MG63 (cell line): ENCODE measurements around the gene C12orf42. TPM values are rescaled to one million over a fixed set of nuclear protein-coding genes. Genes with fewer than 3 reads are reported as not detected.

Source experiments
- DNase-seq: peaks from one replicate; pipeline ENCODE4 v3.0.0-alpha.2; 2020
- H3K27me3 ChIP-seq: fragments of 250-450 bp; sonication (Bioruptor Pico); 2 replicates; pipeline ENCODE4 v1.5.1; 2020; ENCODE audit warnings: mild to moderate bottlenecking, moderate library complexity
- H3K36me3 ChIP-seq: fragments of 250-450 bp; sonication (Bioruptor Pico); 2 replicates; pipeline ENCODE4 v1.5.1; 2020; ENCODE audit warnings: mild to moderate bottlenecking, moderate library complexity
- H3K4me3 ChIP-seq: fragments of 250-450 bp; sonication (Bioruptor Pico); 2 replicates; pipeline ENCODE4 v1.5.1; 2020; ENCODE audit warnings: mild to moderate bottlenecking, moderate library complexity
- H3K9me3 ChIP-seq: fragments of 250-450 bp; sonication (Bioruptor Pico); 2 replicates; pipeline ENCODE4 v1.5.1; 2020; ENCODE audit warnings: mild to moderate bottlenecking, moderate library complexity
- total RNA-seq: library from RNA; depleted of rRNA; stranded (reverse); fragments of >200 nt; shearing (Covaris generic); gene quantifications from 2 replicates; pipeline ENCODE4 v1.2.3, GENCODE V29; 2014; ENCODE audit warnings: low replicate concordance

The C12orf42 gene
- total RNA-seq, 1 experiment from 2014 or later = not detected

DNA sequence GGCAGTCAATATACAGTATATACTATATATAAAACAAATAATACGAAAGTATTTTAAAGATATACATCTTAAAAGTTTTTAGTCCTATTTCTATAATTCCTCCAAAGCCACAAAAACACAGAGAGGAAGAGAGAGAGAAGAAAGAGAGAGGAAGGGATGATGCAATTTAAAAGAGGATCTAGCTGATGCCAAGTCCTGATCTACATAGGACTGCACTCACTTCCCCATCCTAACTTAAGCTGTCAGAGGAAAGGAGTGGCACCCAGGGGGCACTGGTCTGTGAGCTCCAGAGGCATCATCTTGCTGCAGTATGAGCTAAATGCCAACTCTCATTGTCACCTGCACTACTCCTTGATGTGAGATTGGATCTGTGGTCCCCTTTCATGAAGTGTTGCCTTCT, 95.8 kb downstream of the C12orf42 start:
- no peaks in the 10 kb centered on the region; the same call in 1 of the 2 replicates for H3K27me3 ChIP-seq
- DNase-seq = no peak
- no peak overlapping the region for H3K4me3 ChIP-seq
- no peaks in the 10 kb centered on the region for H3K36me3 ChIP-seq
- no peaks in the 10 kb centered on the region for H3K9me3 ChIP-seq

DNA sequence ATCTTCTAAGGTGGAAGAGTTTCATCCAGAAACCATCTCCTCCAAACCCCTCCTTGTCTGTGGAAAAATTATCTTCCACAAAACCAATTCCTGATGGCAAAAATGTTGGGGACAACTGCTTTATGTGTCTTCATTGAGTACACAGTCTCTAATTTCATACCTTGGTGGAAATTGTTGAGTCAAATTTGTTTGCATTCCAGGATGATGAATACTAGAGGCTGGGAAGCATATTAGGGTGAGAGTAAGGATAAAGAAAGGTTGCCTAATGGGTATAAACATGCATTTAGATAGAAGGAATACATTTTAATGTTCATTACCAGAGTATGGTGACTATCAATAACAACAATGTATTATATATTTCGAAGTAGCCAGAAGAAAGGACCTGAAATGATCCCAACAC, 98.2 kb downstream of the C12orf42 start:
- Histone ChIP-seq H3K36me3 (no peaks in the 10 kb centered on the region), H3K27me3 (no peaks in the 10 kb centered on the region; the same call in 1 of the 2 replicates), H3K4me3 (no peak overlapping the region), H3K9me3 (no peaks in the 10 kb centered on the region)
- no peak for DNase-seq

DNA sequence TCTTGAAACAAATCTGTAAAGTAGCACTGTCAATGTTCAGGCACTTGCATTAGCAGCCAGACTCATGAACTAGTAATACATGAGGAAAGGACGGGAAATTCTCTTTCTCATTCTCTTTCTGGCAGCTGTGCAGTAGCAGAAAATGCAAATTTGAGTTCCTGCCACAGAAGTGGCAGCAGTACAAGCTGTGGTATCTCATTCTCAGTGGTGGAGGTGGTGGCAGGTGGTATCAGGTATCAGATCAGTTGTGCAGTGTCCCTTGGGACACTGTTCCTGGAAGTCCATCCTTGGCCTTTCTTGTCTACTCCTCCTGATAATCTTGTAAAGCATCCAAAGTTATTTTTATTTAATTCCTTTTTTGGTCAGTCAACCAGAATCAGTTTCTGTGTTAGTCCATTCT, 103.0 kb downstream of the C12orf42 start:
- no peaks in the 10 kb centered on the region for H3K36me3 ChIP-seq
- H3K9me3 ChIP-seq = no peaks in the 10 kb centered on the region
- no peaks in the 10 kb centered on the region for H3K27me3 ChIP-seq
- H3K4me3 ChIP-seq = no peak overlapping the region
- DNase-seq = no peak

DNA sequence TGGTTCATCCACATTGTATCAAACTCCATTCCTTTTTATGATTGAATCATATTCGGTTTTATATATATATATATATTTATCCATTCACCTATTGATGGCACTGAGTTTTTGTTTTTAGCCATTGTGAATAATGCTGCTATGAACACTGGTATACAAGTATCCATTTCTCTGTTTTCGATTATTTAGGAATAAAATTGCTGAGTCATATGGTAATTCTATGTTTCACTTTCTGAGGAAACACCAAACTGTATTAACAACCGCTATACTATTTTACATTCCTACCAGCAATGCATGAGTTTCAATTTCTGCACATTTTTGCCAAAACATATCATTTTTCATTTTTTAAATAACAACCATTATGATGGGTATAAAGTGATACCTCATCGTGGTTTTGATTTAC, 104.7 kb downstream of the C12orf42 start:
- H3K27me3 ChIP-seq = no peaks in the 10 kb centered on the region
- no peak for DNase-seq
- no peak overlapping the region for H3K4me3 ChIP-seq
- no peaks in the 10 kb centered on the region for H3K36me3 ChIP-seq
- H3K9me3 ChIP-seq = no peaks in the 10 kb centered on the region

DNA sequence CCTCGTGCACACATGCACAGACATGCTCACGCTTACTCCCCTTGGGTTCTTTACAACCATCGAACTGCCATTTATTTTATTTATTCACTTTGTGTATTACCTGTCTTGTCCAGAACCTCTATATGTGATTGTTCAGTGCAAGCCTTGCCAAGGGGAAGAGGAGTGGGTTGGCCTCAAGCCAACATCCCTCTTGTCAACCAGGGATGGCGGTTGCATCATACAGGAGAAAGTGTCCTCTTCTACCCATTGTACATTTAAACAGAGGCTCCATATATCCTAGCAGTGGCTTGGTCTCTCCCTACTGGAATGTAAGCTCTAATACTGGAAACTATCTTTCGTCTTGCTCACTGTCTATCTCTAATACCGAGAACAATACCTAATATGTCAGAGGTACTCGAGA, 108.4 kb downstream of the C12orf42 start:
- Histone ChIP-seq H3K36me3 (no peaks in the 10 kb centered on the region), H3K9me3 (no peaks in the 10 kb centered on the region), H3K27me3 (no peaks in the 10 kb centered on the region), H3K4me3 (no peak overlapping the region)
- DNase-seq = no peak

DNA sequence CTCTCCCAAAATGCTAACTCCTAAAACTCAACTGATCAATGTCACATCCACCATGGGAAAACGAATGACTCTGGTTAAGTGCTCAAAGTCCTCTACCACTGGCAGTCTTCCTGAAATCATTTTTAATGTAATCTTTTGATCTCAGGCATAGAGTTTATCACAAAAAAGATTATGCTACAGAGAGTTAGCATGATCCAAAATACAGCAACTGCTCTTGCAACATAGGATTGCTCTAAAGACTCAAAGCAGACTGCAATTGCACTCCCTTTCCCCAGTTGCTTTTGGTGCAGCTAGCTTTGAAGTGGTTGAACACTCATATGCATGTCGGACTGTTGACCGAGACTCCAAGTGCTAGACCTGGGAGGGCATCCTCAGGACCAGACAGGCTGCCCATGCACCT, 109.3 kb downstream of the C12orf42 start:
- no peaks in the 10 kb centered on the region for H3K36me3 ChIP-seq
- H3K27me3 ChIP-seq = no peaks in the 10 kb centered on the region
- no peaks in the 10 kb centered on the region for H3K9me3 ChIP-seq
- DNase-seq = no peak
- no peak overlapping the region for H3K4me3 ChIP-seq

DNA sequence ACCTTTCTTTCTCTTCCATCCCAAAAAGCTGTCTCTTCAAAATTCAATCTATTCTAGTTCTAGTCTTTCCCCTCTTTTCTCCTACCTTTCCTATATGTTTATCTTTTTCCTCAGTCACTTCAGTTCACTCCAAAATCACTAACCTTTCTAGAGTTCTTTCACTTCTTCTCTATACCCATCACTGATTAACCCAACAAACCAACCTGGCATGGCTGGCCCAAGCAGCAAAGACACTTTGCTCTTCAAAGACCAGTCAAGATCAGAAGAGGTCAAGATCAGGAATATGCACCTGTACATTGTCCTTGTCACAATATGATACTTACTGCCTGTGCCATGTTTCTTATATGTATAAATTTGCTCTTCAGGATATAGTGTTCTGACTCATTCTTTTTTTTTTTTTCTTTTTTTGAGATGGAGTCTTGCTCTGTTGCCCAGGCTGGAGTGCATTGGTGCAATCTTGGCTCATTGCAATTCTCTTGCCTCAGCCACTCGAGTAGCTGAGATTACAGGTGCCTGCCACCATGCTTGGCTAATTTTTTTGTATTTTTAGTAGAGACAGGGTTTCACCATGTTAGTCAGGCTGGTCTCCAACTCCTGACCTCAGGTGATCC, 112.9 kb downstream of the C12orf42 start:
- Histone ChIP-seq H3K36me3 (no peaks in the 10 kb centered on the region), H3K27me3 (no peaks in the 10 kb centered on the region), H3K9me3 (no peaks in the 10 kb centered on the region), H3K4me3 (no peak overlapping the region)
- DNase-seq = no peak

DNA sequence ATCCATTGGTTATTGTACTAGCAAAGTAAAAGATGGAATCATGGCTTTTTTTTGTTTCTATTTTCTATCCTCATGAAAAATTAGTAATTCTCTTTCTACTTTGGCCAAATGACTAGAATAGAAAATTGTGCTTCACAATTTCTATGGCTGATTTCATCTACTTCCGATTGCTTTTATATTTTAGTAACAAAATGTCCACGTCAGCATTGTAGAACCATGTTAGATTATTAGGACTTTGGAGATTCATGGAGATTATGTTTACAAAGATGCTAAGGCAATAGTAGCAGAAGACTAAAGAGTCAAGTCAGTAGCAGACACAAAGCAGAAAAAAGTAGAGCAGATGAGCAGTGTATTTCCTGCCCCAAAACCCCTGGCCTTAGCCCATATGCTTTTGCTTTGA, 113.6 kb downstream of the C12orf42 start:
- Histone ChIP-seq H3K27me3 (no peaks in the 10 kb centered on the region), H3K9me3 (no peaks in the 10 kb centered on the region), H3K4me3 (no peak overlapping the region), H3K36me3 (no peaks in the 10 kb centered on the region)
- DNase-seq = no peak

DNA sequence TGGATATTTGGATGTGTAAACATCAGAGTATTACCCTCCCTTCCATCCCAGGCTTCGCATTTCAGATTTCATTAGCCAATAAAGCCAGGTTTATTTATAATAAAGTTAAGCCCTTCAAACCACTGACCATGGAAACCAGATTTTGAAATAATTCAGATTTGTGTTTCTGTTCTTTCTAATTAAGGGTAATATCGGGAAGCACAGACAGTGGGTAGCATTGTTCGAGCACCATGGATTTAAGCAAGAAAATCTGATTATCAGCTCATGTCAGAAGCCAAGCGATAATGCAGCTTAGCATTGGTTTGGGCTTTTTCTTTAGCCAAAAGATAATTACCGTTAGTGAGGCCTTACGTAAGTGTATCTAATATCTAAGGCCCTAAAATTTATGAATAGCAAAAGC, 116.1 kb downstream of the C12orf42 start:
- Histone ChIP-seq H3K27me3 (no peaks in the 10 kb centered on the region), H3K9me3 (no peaks in the 10 kb centered on the region), H3K4me3 (no peak overlapping the region), H3K36me3 (no peaks in the 10 kb centered on the region)
- DNase-seq = no peak

DNA sequence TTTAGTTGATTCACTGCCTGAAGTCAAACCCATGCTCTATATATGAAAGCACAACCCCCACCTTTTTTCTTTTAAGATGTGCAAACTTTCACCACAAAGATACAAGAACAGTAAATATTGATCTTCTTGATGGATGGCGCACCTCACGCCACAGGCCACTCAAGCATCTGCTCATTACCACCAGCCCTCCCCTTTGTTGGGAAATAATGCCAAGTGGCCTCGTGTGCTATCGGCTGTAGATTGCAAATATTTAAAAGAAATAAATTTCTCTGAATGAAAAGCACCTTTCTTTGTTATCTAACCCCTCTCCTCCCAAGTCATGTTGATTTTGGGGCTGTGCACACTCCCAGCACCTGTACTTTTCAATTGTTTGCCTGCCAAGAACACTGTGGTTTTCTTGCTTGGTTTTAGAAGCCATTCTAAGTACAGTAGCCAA, 122.7 kb downstream of the C12orf42 start:
- Histone ChIP-seq H3K9me3 (no peaks in the 10 kb centered on the region), H3K27me3 (no peaks in the 10 kb centered on the region), H3K36me3 (no peaks in the 10 kb centered on the region), H3K4me3 (no peak overlapping the region)
- DNase-seq = no peak

DNA sequence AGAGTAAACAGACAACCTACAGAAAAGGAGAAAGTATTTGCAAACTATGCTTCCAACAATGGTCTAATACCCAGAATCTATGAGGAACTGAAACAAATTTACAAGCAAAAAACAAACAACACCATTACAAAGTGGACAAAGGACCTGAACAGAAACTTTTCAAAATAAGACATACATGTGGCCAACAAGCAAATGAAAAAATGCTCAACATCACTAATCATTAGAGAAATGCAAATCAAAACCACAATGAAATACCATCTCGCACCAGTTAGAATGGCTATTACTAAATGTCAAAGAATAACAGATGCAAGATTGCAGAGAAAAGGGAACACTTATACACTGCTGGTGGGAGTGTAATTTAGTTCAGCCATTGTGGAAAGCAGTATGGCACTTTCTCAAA, 125.8 kb downstream of the C12orf42 start:
- Histone ChIP-seq H3K9me3 (no peaks in the 10 kb centered on the region), H3K27me3 (no peaks in the 10 kb centered on the region), H3K4me3 (no peak overlapping the region), H3K36me3 (no peaks in the 10 kb centered on the region)
- DNase-seq = no peak

DNA sequence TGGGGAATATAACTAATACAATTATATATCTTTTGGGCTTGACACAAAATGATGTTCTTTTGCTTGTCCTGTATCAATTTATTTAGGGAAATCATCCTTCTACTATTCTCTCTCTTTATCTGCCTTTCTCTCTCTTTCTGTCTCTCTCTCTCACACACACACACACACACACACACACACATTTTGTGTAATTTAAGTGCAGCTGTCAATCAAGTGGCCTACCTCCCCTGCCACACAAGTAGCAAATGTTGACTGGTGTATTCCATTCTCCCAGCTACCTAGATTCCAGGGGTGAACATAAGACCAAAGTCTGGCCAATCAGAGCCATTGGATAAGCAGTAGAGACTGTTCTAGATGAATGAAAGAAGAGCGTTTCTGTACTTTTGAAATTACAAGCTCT, 127.6 kb downstream of the C12orf42 start:
- no peaks in the 10 kb centered on the region for H3K36me3 ChIP-seq
- no peak overlapping the region for H3K4me3 ChIP-seq
- no peak for DNase-seq
- H3K27me3 ChIP-seq = no peaks in the 10 kb centered on the region; the same call in 1 of the 2 replicates
- H3K9me3 ChIP-seq = 0 out of 2 replicates have a peak, but pooled peaks cover 2% of the 10 kb centered on the region

DNA sequence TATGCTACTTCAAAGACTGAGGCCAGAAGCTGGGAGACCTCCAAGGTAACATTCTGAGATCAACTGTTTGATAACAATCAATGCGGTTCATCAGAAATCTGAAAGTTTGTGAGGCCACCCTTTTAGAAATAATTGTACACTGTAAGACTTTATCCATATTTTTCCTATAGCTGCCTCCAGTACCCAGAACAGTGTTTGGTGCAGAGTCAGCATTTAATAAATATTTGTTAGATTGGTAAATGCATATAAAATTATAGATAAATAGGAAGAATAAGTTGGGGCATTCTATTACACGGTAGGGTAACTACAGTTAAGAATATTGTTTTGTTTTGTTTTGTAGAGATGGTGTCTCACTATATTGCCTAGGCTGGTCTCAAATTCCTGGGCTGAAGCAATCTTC, 141.4 kb downstream of the C12orf42 start:
- no peak for DNase-seq

DNA sequence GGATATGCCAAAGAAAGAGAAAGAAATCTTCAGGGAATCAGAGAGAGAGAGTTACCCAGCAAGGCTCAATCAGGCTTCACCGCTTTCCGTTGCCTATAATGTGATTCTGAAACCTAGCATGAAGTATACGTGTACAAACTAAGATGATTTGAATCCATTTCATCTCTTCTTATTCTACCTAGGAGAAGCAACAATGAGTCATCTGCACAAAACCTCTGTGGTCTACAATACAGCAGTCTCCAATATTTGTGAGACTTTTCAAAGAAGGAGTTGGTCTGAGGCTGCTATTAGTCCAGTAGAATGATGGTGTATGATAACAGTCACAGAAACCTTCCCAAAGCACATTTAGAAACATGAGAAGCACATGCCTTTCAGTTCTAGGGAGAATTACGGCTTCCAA, 141.9 kb downstream of the C12orf42 start:
- no peaks in the 10 kb centered on the region for H3K27me3 ChIP-seq
- no peak overlapping the region for H3K4me3 ChIP-seq
- no peaks in the 10 kb centered on the region for H3K9me3 ChIP-seq
- H3K36me3 ChIP-seq = no peaks in the 10 kb centered on the region
- no peak for DNase-seq

More for the DNA sequence above, 141.4 kb downstream of the C12orf42 start:
- Histone ChIP-seq H3K36me3 (no peaks in the 10 kb centered on the region), H3K4me3 (no peak overlapping the region), H3K9me3 (no peaks in the 10 kb centered on the region), H3K27me3 (no peaks in the 10 kb centered on the region)

DNA sequence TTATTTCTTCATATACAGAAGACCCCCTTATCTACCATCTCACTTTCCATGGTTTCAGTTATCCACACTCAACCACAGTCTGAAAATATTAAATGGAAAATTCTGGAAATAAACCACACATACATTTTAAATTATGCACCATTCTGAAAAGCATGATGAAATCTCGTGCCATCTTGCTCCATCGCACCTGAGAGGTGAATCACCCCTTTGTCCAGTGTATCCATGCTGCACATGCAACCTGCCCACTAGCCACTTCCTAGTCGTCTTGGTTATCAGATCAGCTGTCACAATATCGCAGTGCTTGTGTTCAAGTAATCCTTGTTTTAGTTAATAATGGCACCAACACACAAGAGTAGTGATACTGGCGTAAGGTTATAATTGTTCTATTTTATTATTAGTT, 145.7 kb downstream of the C12orf42 start:
- DNase-seq = no peak
- H3K27me3 ChIP-seq = no peaks in the 10 kb centered on the region
- H3K4me3 ChIP-seq = no peak overlapping the region
- no peaks in the 10 kb centered on the region for H3K9me3 ChIP-seq
- no peaks in the 10 kb centered on the region for H3K36me3 ChIP-seq

DNA sequence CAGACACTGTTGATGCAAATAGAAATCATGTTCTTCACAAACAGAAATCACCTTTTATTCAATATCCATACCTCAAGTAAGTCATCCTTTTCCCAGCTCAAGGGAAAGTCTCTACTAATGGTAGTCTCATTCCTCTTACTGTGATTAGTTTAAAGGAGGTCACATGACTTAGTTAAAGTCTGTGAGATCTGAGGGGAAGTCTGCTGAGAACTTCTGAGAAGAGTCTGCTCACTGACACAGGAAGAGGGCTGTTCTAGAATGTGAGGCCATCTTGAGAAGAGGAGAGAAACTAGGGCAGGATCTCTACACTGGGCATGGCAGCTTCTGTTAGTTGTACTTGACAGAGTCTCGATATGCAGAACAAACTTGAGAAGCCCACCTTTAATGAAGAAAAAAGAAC, 146.8 kb downstream of the C12orf42 start:
- H3K9me3 ChIP-seq = no peaks in the 10 kb centered on the region
- H3K4me3 ChIP-seq = no peak overlapping the region
- H3K27me3 ChIP-seq = no peaks in the 10 kb centered on the region
- H3K36me3 ChIP-seq = no peaks in the 10 kb centered on the region
- no peak for DNase-seq

DNA sequence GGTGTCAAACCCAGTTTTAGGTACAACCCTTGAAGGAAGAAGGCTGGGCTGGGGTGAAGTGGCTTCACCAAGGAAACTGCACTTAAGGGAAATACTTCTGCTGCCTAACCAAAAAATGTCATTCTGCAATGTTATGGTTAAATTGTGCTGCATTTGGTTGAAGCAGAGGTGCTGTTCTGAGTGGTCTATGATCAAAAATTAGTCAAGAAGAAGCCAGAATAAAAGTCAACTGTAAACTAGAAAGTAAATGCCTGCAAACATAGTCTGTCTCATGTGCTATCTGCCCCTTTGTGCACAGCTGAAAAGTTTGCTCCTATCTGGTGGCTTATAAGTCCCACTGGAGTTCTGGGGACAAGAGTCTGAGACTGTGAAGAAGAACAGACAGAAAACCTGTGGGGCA, 158.8 kb downstream of the C12orf42 start:
- H3K4me3 ChIP-seq = no peak overlapping the region
- no peaks in the 10 kb centered on the region for H3K9me3 ChIP-seq
- DNase-seq = no peak
- H3K36me3 ChIP-seq = no peaks in the 10 kb centered on the region
- no peaks in the 10 kb centered on the region for H3K27me3 ChIP-seq

DNA sequence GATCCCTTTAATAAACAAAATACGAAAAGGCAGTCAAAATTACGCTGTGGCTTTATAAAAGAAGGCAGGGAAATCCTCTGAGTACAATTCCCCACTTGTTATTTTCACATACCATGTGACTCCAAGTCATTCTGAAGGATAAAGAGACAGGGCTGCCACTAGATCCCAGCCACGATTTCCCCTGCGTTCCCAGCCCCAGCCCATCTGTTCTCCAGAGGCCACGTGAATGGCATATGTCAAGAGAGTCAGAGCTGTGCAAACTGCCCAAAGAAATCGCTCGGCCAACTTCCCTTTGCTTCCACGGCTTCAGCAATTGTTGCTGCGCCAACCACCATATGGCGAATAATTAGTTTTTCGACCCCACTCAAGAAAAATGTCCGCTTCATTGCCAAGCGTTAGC, 161.3 kb downstream of the C12orf42 start:
- Histone ChIP-seq H3K9me3 (no peaks in the 10 kb centered on the region), H3K27me3 (no peaks in the 10 kb centered on the region), H3K4me3 (no peak overlapping the region), H3K36me3 (no peaks in the 10 kb centered on the region)
- peak; percentile 0 for DNase-seq

DNA sequence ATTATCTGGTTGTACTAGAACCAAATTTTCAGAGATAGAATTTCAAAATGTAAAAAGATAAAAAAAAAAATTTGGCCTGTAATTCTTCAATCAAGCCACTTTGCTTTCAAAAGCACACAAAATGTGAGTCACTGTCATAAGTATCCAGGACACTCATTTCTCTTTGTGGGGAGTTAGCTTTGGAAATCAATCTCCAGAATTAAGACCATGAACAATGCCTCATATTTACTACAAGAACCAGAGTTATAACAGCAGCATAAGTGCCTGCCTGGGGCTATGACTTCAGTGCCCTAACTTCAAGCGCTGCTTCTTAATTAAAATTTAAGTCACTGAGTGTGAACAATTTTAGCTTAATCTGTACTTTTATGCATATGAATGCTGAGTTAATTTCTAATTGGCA, 162.1 kb downstream of the C12orf42 start:
- no peaks in the 10 kb centered on the region for H3K27me3 ChIP-seq
- H3K9me3 ChIP-seq = no peaks in the 10 kb centered on the region
- no peaks in the 10 kb centered on the region for H3K36me3 ChIP-seq
- no peak for DNase-seq
- no peak overlapping the region for H3K4me3 ChIP-seq
